UCSD-AML1 (cell line): ENCODE results near the gene SMIM20.

Experiments
- DNase-seq: peaks from one replicate; lab custom pipeline; 2025; ENCODE audit not compliant: unreplicated experiment; lab: John Stamatoyannopoulos, UW

Gene SMIM20

GRCh38 chr4:25953740-25954139, 39.7 kb downstream of the SMIM20 start:
- no peak for DNase-seq

- no peak for DNase-seq
These were observed 40.4 kb downstream of the SMIM20 start for GRCh38 chr4:25954293-25954904.

GRCh38 chr4:25955705-25956104, 41.7 kb downstream of the SMIM20 start:
- no peak for DNase-seq

- no peak for DNase-seq
These were observed 42.2 kb downstream of the SMIM20 start for GRCh38 chr4:25956260-25956659.

GRCh38 chr4:25958110-25958509, 44.1 kb downstream of the SMIM20 start:
- no peak for DNase-seq

GRCh38 chr4:25962393-25962792, 48.4 kb downstream of the SMIM20 start:
- no peak for DNase-seq

GRCh38 chr4:25965629-25966028, 51.6 kb downstream of the SMIM20 start:
- DNase-seq = no peak

- DNase-seq = no peak
These were observed 52.2 kb downstream of the SMIM20 start for GRCh38 chr4:25966171-25966570.

- DNase-seq = no peak
These were observed 55.5 kb downstream of the SMIM20 start for GRCh38 chr4:25969374-25970155.

GRCh38 chr4:25970226-25970675, 56.2 kb downstream of the SMIM20 start:
- DNase-seq = peak; percentile 58

- DNase-seq = no peak
These were observed 56.8 kb downstream of the SMIM20 start for GRCh38 chr4:25970691-25971432.

- DNase-seq = no peak
These were observed 58.3 kb downstream of the SMIM20 start for GRCh38 chr4:25972366-25972765.

- no peak for DNase-seq
These were observed 59.1 kb downstream of the SMIM20 start for GRCh38 chr4:25972984-25973745.

GRCh38 chr4:25976780-25977179, 62.8 kb downstream of the SMIM20 start:
- DNase-seq = no peak

- peak; percentile 24 for DNase-seq
These were observed 63.6 kb downstream of the SMIM20 start for GRCh38 chr4:25977397-25978170.

GRCh38 chr4:25978327-25978726, 64.3 kb downstream of the SMIM20 start:
- no peak for DNase-seq
